Colonic mucosa (tissue), 4 donors: ENCODE results near the gene DPP3. TPM values are rescaled to one million over a fixed set of nuclear protein-coding genes. Genes with fewer than 3 reads are reported as not detected.
"Not testable (repeated sequence)": the region's sequence is repeated elsewhere in the genome, so short reads cannot be mapped to it uniquely, and the experiment has no call there.

Experiments
- DNase-seq: peaks from one replicate; pipeline ENCODE4 v3.0.0-alpha.2; 2020
- H3K27ac ChIP-seq: fragments of 200-600 bp; one replicate; pipeline ENCODE4 v1.8.0; 2021
- H3K27me3 ChIP-seq: fragments of 200-600 bp; one replicate; pipeline ENCODE4 v1.8.0; 2021
- H3K36me3 ChIP-seq: fragments of 200-600 bp; one replicate; pipeline ENCODE4 v1.8.0; 2021
- H3K4me1 ChIP-seq: fragments of 200-600 bp; one replicate; pipeline ENCODE4 v1.8.0; 2021; ENCODE audit warnings: mild to moderate bottlenecking
- H3K4me3 ChIP-seq: fragments of 200-600 bp; one replicate; pipeline ENCODE4 v1.8.0; 2021
- H3K9ac ChIP-seq, 2 donors: one replicate each; pipeline ENCODE4 v1.7.0; 2013; ENCODE audit warnings: control low read depth in 2 of 2, low read depth in 2 of 2, low read length in 2 of 2
- H3K9me3 ChIP-seq: fragments of 200-600 bp; one replicate; pipeline ENCODE4 v1.8.0; 2021
- intact Hi-C: fragments of 100-400 bp; cut with DNase I; formaldehyde crosslinking; loops from one replicate; pipeline ENCODE4 v1.14.1; 2022
- total RNA-seq, 2 donors: library from RNA; stranded (reverse); fragmentation: NEBNext Ultra II Directional in 1 of 2; extraction: Animal tissue kit (Norgen Biotek cat#: 25700) in 1 of 2; gene quantifications; one replicate each; pipeline ENCODE4 v1.2.1, GENCODE V29; 2021
- TF ChIP-seq, protein P1 (sequence below): fragments of 200-600 bp; IDR thresholded peaks from one replicate; pipeline ENCODE4 v1.8.0; 2022; ENCODE audit warnings: antibody characterized with exemption, mild to moderate bottlenecking
- donor health status: healthy.
- donor health status: DM: no; HTN: no; CAD: no.
- donor health status: DM: no; HTN: no; CAD: no.

The DPP3 gene
- total RNA-seq, 2 donors from 2014 or later: 70.3 to 124 TPM

GRCh38 chr11:66438504-66439466, 41.4 kb upstream of the DPP3 start, which contains the start of gene MRPL11:
Gene MRPL11 (minus strand): TSS chr11:66438848. CDS start chr11:66438754, 94 bp downstream.
- intact Hi-C loops: no loop called here
- TF ChIP-seq, protein P1, sequence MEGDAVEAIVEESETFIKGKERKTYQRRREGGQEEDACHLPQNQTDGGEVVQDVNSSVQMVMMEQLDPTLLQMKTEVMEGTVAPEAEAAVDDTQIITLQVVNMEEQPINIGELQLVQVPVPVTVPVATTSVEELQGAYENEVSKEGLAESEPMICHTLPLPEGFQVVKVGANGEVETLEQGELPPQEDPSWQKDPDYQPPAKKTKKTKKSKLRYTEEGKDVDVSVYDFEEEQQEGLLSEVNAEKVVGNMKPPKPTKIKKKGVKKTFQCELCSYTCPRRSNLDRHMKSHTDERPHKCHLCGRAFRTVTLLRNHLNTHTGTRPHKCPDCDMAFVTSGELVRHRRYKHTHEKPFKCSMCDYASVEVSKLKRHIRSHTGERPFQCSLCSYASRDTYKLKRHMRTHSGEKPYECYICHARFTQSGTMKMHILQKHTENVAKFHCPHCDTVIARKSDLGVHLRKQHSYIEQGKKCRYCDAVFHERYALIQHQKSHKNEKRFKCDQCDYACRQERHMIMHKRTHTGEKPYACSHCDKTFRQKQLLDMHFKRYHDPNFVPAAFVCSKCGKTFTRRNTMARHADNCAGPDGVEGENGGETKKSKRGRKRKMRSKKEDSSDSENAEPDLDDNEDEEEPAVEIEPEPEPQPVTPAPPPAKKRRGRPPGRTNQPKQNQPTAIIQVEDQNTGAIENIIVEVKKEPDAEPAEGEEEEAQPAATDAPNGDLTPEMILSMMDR: peak; percentile 48
- H3K36me3 ChIP-seq: peaks cover 4% of the 10 kb centered on the region
- H3K9ac ChIP-seq: peak within 1 kb of the TSS; percentile 76 to 77
- peaks cover 3% of the 10 kb centered on the region for H3K4me1 ChIP-seq
- peak within 1 kb of the TSS; percentile 97 for H3K4me3 ChIP-seq
- peak; percentile 96 for DNase-seq
- H3K27me3 ChIP-seq: no peaks in the 10 kb centered on the region
- H3K9me3 ChIP-seq: no peaks in the 10 kb centered on the region
- H3K27ac ChIP-seq: peak within 1 kb of the TSS; percentile 42

DNA sequence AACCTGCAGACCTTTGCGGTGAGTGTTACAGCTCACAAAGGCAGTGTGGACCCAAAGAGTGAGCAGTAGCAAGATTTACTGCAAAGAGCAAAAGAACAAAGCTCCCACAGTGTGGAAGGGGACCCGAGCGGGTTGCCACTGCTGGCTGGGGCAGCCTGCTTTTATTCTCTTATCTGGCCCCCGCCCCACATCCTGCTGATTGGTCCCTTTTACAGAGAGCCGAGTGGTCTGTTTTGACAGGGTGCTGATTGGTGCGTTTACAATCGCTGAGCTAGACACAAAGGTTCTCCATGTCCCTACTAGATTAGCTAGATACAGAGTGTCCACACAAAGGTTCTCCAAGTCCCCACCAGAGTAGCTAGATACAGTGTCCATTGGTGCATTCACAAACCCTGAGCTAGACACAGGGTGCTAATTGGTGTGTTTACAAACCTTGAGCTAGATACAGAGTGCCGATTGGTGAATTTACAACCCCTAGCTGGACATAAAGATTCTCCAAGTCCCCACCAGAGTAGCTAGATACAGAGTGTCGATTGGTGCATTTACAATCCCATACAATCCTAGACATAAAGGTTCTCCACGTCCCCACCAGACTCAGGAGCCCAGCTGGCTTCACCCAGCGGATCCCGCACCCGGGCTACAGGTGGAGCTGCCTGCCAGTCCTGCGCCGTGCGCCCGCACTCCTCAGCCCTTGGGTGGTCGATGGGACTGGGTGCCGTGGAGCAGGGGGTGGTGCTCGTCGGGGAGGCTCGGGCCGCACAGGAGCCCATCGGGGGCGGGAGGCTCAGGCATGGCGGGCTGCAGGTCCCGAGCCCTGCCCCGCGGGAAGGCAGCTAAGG, 39.9 kb upstream of the DPP3 start:
- H3K9me3 ChIP-seq, H3K4me3 ChIP-seq, H3K4me1 ChIP-seq, intact Hi-C loops, H3K27ac ChIP-seq, H3K36me3 ChIP-seq, H3K9ac ChIP-seq, H3K27me3 ChIP-seq, DNase-seq: not testable (repeated sequence)

- intact Hi-C loops, H3K36me3 ChIP-seq, H3K27ac ChIP-seq, H3K27me3 ChIP-seq, H3K9ac ChIP-seq, DNase-seq, H3K4me3 ChIP-seq, H3K4me1 ChIP-seq, H3K9me3 ChIP-seq: not testable (repeated sequence)
Observed at GRCh38 chr11:66440940-66441282, 39.3 kb upstream of the DPP3 start.

- Histone ChIP-seq H3K27me3 (no peaks in the 10 kb centered on the region), H3K9ac (no peak overlapping the region), H3K9me3 (no peaks in the 10 kb centered on the region), H3K4me1 (no peaks in the 10 kb centered on the region), H3K27ac (no peak overlapping the region), H3K36me3 (no peaks in the 10 kb centered on the region), H3K4me3 (no peak overlapping the region)
- no peak for DNase-seq
- TF ChIP-seq, protein P1: no peak
- intact Hi-C loops: no loop called here
Observed at GRCh38 chr11:66443602-66444001, 36.6 kb upstream of the DPP3 start.

- no peak overlapping the region for H3K9ac ChIP-seq
- no peak overlapping the region for H3K27ac ChIP-seq
- intact Hi-C loops: no loop called here
- H3K27me3 ChIP-seq: no peaks in the 10 kb centered on the region
- H3K9me3 ChIP-seq: no peaks in the 10 kb centered on the region
- TF ChIP-seq, protein P1: no peak
- no peak for DNase-seq
- H3K4me3 ChIP-seq: no peak overlapping the region
- H3K4me1 ChIP-seq: no peaks in the 10 kb centered on the region
- no peaks in the 10 kb centered on the region for H3K36me3 ChIP-seq
Observed at GRCh38 chr11:66447012-66447411, 33.2 kb upstream of the DPP3 start.

- no peak overlapping the region for H3K9ac ChIP-seq
- intact Hi-C loops: no loop called here
- no peaks in the 10 kb centered on the region for H3K9me3 ChIP-seq
- no peak overlapping the region for H3K27ac ChIP-seq
- no peaks in the 10 kb centered on the region for H3K4me1 ChIP-seq
- no peaks in the 10 kb centered on the region for H3K36me3 ChIP-seq
- DNase-seq: no peak
- no peak overlapping the region for H3K4me3 ChIP-seq
- TF ChIP-seq, protein P1: no peak
- no peaks in the 10 kb centered on the region for H3K27me3 ChIP-seq
Observed at GRCh38 chr11:66448523-66448922, 31.7 kb upstream of the DPP3 start.
